NCI-H1105 (cell line): ENCODE data around the gene BCS1L.

Source experiments
- DNase-seq: peaks from one replicate; lab custom pipeline; 2025; lab: John Stamatoyannopoulos, UW

Gene BCS1L

GRCh38 chr2:218662377-218662776 lies 2.9 kb downstream of the BCS1L start:
- no peak for DNase-seq

GRCh38 chr2:218662827-218663226 lies 3.3 kb downstream of the BCS1L start:
- no peak for DNase-seq

GRCh38 chr2:218663901-218664300 lies 4.4 kb downstream of the BCS1L start:
- no peak for DNase-seq

DNA sequence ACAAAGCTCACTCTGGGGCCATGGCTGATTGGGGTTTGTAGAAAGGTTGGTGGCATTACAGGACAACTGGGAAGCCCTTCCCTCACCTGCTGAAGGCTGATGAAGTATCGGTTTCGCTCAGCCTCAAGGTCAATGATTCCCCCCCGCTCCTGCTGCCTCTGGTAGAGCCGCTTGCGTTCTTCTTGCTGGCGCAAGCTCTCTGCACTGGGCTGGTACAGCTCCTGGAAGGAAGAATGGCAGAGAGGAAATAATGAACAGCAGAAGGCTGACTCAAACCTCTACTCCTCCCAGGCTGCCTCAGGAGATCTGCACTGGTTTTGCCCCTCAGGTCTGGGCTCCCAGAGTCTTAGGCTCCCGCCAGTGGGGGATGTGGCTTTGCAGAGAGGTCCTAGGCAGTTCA lies 5.2 kb downstream of the BCS1L start:
- DNase-seq, result no peak

- DNase-seq, result no peak
These were observed 11.7 kb downstream of the BCS1L start for GRCh38 chr2:218671097-218671653.

DNA sequence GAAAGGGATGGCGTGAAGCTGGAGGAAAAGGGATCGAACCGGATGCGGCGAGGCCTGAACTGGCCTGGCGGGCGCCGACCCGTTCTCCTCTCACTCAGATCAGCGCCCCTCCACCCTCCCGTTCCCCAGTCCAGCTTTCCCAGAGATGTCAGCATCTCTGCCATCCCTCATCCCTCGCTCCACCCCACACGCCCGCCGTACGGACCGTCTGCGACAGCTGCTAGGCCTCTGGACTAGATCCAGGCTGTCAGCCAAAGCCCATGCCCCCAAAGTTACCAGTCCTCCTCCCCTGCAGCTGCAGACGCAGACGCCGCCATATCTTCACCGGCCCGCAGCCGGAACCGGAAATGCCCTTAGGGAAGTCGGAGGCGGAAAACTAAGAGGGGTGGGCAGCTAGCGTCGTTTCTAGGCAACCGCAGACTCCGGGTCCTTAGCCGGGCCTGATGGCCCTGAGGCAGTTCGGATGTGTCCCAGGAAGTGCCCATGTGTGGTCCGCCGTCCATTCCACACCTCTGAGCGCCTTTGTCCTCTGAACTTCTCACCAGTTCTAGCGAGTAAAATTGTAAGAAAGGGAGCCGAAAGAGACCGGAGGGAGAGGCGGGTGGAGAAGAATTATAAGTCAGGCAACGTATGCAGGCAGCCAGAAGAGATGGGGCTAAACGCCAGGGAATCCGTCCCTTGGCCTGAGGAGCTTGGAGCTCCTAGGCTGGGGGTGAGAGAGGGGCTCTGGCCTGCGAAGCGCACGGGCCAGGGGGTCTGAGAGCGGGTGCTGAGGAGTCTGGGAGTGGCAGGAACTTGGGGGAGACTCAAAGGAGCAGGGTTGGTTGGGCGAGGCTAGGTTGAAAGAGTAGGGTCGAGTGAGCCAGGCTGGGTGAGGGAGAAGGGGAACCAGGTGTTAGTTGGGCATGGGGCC lies 12.4 kb downstream of the BCS1L start, which contains the start of the genes RNF25 and STK36:
TSS of gene RNF25 (minus strand) at position 349 of the 913 bp plus-strand sequence. CDS start at position 317, 32 bp downstream.
TSS of gene STK36 (plus strand) at position 433 of the 913 bp plus-strand sequence. CDS start 744 bp downstream, outside the sequence.
- peak; percentile 77 for DNase-seq

DNA sequence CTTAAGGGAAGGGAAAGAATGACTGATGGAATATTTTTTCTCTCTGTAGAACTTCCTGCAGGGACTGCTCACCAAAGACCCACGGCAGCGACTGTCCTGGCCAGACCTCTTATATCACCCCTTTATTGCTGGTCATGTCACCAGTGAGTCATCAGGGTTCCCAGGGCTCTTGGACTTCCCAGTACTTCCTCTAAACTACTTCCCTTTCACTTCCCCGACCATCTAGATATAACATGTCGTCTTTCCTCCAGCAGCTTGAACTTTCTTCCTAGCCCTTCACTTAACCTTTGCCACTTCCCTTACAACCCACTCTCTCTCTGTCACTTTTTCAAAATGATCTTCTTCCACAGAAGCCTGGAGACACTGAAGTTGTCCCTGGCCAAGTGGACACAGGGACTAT lies 19.6 kb downstream of the BCS1L start:
- DNase-seq, result no peak

- DNase-seq, result no peak
These were observed 20.6 kb downstream of the BCS1L start for GRCh38 chr2:218680061-218680460.

DNA sequence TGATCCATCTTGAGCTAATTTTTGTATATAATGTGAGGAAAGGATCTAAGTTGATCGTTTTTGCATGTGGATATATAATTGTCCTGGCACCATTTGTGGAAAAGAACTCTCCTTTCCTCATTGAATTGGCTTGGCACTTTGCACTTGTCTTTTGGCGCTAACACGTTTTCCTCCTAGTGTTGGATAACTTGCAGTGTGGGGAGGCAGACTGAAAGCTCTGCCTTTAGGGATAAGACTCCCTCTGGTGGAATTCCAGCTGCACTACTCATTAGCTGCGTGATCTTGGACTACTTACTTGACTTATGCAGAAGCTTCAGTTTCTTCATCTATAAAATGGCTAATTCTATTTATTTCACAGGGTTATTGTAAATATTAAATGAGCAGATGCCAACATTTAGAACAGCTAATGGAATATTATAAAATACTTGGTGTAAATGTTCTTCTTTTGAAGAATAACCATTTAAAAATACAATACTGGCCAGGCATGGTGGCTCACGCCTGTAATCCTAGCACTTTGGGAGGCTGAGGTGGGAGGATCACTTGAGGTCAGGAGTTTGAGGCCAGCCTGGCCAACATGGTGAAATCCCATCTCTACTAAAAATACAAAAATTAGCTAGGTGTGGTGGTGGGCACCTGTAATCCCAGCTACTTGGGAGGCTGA lies 28.0 kb downstream of the BCS1L start:
- DNase-seq, result peak; percentile 24

GRCh38 chr2:218691234-218691633 lies 31.8 kb downstream of the BCS1L start:
- DNase-seq, result no peak

DNA sequence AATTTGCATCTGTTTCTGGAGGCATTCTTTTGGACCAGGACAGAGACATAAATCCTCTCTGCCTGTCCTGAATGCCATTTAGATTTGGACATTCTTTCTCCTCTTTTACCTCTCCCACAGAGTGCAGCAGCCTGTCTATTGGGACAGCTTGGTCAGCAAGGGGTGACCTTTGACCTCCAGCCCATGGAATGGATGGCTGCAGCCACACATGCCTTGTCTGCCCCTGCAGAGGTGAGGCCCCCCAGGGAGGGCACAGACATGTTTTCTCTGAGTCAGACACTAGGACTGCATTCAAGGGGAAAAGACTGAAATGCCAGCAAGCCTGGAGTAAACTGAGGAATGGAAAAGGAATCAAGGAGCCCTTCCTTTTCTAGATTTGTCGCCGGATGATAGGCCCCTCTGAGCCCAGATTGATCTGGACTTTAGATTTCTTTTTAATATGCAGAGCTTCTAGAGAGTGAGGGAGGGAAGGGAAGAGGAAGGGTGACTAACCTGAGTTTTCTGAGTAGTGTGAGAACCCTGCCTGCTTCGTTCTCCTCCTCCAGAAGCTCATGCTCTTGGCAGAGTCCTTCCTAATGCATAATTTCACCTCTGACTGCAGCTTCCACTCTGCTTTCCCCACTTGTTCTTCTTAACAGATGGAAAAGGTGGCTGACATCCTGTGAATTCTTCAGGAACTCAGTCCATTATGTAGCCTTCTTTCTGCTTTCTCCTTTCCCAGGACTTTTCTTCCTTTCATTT lies 35.1 kb downstream of the BCS1L start:
- no peak for DNase-seq

DNA sequence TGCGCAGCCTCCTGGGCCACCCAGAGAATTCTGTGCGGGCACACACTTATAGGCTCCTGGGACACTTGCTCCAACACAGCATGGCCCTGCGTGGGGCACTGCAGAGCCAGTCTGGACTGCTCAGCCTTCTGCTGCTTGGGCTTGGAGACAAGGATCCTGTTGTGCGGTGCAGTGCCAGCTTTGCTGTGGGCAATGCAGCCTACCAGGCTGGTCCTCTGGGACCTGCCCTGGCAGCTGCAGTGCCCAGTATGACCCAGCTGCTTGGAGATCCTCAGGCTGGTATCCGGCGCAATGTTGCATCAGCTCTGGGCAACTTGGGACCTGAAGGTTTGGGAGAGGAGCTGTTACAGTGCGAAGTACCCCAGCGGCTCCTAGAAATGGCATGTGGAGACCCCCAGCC lies 39.4 kb downstream of the BCS1L start:
- no peak for DNase-seq

DNA sequence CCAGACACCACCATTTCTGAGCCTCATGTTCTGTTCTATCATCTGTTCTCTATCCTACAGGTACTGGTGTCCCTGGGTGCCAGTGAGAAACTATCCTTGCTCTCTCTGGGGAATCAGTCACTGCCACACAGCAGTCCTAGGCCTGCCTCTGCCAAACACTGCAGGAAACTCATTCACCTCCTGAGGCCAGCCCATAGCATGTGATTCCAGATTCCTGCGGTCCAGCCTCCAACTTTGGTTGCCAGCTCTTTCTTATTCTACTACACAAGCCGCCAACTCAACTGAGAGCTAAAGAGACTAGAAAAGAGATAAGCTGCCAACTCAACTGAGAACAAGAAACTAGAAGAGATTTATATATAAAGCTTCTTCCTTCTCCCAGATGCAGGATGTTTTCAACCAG lies 42.3 kb downstream of the BCS1L start:
- DNase-seq, result no peak

DNA sequence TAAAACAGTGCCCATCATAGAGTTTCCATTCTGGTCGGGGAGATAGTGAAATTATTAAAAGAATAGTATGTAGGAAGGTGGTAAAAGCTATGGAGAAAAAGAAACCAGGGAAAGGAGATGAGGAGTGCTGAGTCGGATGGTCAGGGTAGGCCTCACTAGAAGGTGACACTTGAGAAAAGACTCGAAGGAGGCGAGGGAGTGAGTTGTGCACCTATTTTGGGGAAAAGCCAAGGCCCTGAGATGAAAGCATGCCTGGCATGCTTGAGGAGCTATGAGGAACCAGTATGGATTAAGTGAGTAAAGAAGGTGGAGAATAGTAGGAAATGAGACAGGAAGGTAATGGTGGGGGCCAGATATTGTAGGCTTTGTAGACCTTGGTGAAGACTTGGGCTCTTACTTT lies 43.9 kb downstream of the BCS1L start:
- no peak for DNase-seq

DNA sequence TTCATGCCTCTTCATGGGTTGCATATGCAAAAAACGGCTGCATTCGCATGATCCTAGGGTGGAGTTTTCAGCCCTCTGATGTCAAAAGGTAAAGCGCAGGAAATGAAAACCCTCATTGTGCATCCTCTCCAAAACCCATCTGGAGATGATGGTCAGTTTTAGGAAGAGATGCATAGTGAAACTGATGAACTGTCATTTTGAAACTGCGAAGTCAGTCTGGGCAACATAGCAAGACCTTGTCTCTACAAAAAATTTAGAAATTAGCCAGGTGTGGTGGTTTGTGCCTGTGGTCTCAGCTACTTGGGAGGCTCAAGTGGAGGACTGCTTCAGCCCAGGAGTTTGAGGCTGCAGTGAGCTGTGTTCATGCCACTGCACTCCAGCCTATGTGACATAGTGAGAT lies 48.6 kb downstream of the BCS1L start:
- no peak for DNase-seq

GRCh38 chr2:218709908-218710307 lies 50.4 kb downstream of the BCS1L start:
- DNase-seq, result no peak

GRCh38 chr2:218710334-218710686 lies 50.8 kb downstream of the BCS1L start:
- DNase-seq, result no peak

GRCh38 chr2:218710687-218711549 lies 51.4 kb downstream of the BCS1L start, which contains the start of gene TTLL4:
Gene TTLL4, plus strand, starts transcription at chr2:218710835. Its CDS starts 26,842 bp downstream, at chr2:218737677.
- peak; percentile 93 for DNase-seq

DNA sequence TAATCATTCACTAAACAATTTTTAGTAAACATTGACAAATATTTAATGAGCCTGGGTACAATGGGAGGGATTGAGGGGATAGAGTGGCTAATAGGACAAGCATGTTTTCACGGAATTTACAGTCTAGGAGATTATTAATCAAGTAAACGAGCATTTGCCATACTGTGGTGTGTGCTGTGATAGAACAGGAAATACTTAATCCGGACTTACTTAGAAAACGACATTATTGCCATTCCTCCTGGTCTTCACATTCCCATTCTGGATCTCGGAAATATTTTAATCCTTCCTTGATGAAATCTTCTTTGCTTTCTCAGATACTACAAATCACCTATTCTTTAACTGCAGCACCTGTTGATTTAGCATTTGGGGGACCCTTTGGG lies 52.1 kb downstream of the BCS1L start:
- DNase-seq, result no peak
